LNCAP (cell line): ENCODE data around the gene WDR26.

Experiments
- CTCF ChIP-seq: fragments of 450-650 bp; IDR thresholded peaks from 2 replicates; pipeline ENCODE4 v1.5.1; 2017; ENCODE audit warnings: mild to moderate bottlenecking

WDR26 gene

GRCh38 chr1:224457782-224458144 lies 23.2 kb upstream of the WDR26 start:
- TF ChIP-seq CTCF, result peak; percentile 34; the same call in 1 of the 2 replicates

- TF ChIP-seq CTCF, result no peak
These were observed 22.0 kb upstream of the WDR26 start for GRCh38 chr1:224456637-224456953.

- TF ChIP-seq CTCF, result no peak
These were observed 19.9 kb upstream of the WDR26 start for GRCh38 chr1:224454402-224455055.

GRCh38 chr1:224450561-224451350 lies 16.2 kb upstream of the WDR26 start:
- no peak for TF ChIP-seq CTCF

- TF ChIP-seq CTCF, result no peak
These were observed 15.6 kb upstream of the WDR26 start for GRCh38 chr1:224450159-224450558.

GRCh38 chr1:224448453-224449017 lies 13.9 kb upstream of the WDR26 start:
- TF ChIP-seq CTCF, result no peak

GRCh38 chr1:224447971-224448370 lies 13.4 kb upstream of the WDR26 start:
- no peak for TF ChIP-seq CTCF
